ENCODE results near the gene PKMYT1.

PKMYT1 gene

GRCh38 chr16:3023415-3023668 is 43.1 kb upstream of the PKMYT1 start:
- Histone ChIP-seq H3K4me3 (ENCODE audit: low read length) (peak overlapping the region; percentile 97), H3K4me1 (ENCODE audit: control insufficient read depth, insufficient read depth, low read length) (peaks cover 21% of the 10 kb centered on the region), H3K36me3 (ENCODE audit: insufficient read depth, low read length) (peaks cover 29% of the 10 kb centered on the region), H3K4me2 (ENCODE audit: low read length) (peak overlapping the region; percentile 96), H3K9me3 (replicated peaks; ENCODE audit: low read length) (no peaks in the 10 kb centered on the region), H3K27me3 (ENCODE audit: control insufficient read depth, insufficient read depth, low read length) (no peaks in the 10 kb centered on the region), H3K9ac (ENCODE audit: low read depth, low read length) (peak overlapping the region; percentile 100)

- H3K27me3 ChIP-seq (ENCODE audit: control insufficient read depth, insufficient read depth, low read length): no peaks in the 10 kb centered on the region
- peak overlapping the region; percentile 96 for H3K4me2 ChIP-seq (ENCODE audit: low read length)
- H3K9me3 ChIP-seq (replicated peaks; ENCODE audit: low read length): no peaks in the 10 kb centered on the region
- peaks cover 29% of the 10 kb centered on the region for H3K36me3 ChIP-seq (ENCODE audit: insufficient read depth, low read length)
- H3K4me1 ChIP-seq (ENCODE audit: control insufficient read depth, insufficient read depth, low read length): peaks cover 21% of the 10 kb centered on the region
- H3K4me3 ChIP-seq (ENCODE audit: low read length): peak overlapping the region; percentile 97
- H3K9ac ChIP-seq (ENCODE audit: low read depth, low read length): peak overlapping the region; percentile 100
Measured at GRCh38 chr16:3022684-3023414, 42.6 kb upstream of the PKMYT1 start.

- H3K9me3 ChIP-seq (replicated peaks; ENCODE audit: low read length): no peaks in the 10 kb centered on the region
- H3K4me1 ChIP-seq (ENCODE audit: control insufficient read depth, insufficient read depth, low read length): peaks cover 21% of the 10 kb centered on the region
- H3K4me3 ChIP-seq (ENCODE audit: low read length): peak overlapping the region; percentile 97
- H3K9ac ChIP-seq (ENCODE audit: low read depth, low read length): peak overlapping the region; percentile 100
- peaks cover 29% of the 10 kb centered on the region for H3K36me3 ChIP-seq (ENCODE audit: insufficient read depth, low read length)
- H3K27me3 ChIP-seq (ENCODE audit: control insufficient read depth, insufficient read depth, low read length): no peaks in the 10 kb centered on the region
- peak overlapping the region; percentile 96 for H3K4me2 ChIP-seq (ENCODE audit: low read length)
Measured at GRCh38 chr16:3022208-3022683, 42.0 kb upstream of the PKMYT1 start.

- H3K36me3 ChIP-seq (ENCODE audit: insufficient read depth, low read length): peaks cover 26% of the 10 kb centered on the region
- no peaks in the 10 kb centered on the region for H3K9me3 ChIP-seq (replicated peaks; ENCODE audit: low read length)
- H3K27me3 ChIP-seq (ENCODE audit: control insufficient read depth, insufficient read depth, low read length): no peaks in the 10 kb centered on the region
- H3K9ac ChIP-seq (ENCODE audit: low read depth, low read length): peak overlapping the region; percentile 100
- peak overlapping the region; percentile 96 for H3K4me2 ChIP-seq (ENCODE audit: low read length)
- H3K4me3 ChIP-seq (ENCODE audit: low read length): peak overlapping the region; percentile 97
- H3K4me1 ChIP-seq (ENCODE audit: control insufficient read depth, insufficient read depth, low read length): peaks cover 21% of the 10 kb centered on the region
Measured at GRCh38 chr16:3021449-3022207, 41.4 kb upstream of the PKMYT1 start.

- peak overlapping the region; percentile 100 for H3K9ac ChIP-seq (ENCODE audit: low read depth, low read length)
Measured at GRCh38 chr16:3020604-3021448, 40.6 kb upstream of the PKMYT1 start.

GRCh38 chr16:3020247-3020603 is 40.0 kb upstream of the PKMYT1 start, which contains the start of gene TNFRSF12A:
TNFRSF12A (plus strand) TSS chr16:3020368; CDS start chr16:3020398, 30 bp downstream.
- Histone ChIP-seq H3K4me3 (ENCODE audit: low read length) (peak within 1 kb of the TSS; percentile 97), H3K27me3 (ENCODE audit: control insufficient read depth, insufficient read depth, low read length) (no peaks in the 10 kb centered on the region), H3K9me3 (replicated peaks; ENCODE audit: low read length) (no peaks in the 10 kb centered on the region), H3K9ac (ENCODE audit: low read depth, low read length) (peak within 1 kb of the TSS; percentile 100), H3K4me2 (ENCODE audit: low read length) (peak within 1 kb of the TSS; percentile 96), H3K36me3 (ENCODE audit: insufficient read depth, low read length) (peaks cover 20% of the 10 kb centered on the region), H3K4me1 (ENCODE audit: control insufficient read depth, insufficient read depth, low read length) (peaks cover 21% of the 10 kb centered on the region)

More at GRCh38 chr16:3020604-3021448, 40.6 kb upstream of the PKMYT1 start:
- Histone ChIP-seq H3K27me3 (ENCODE audit: control insufficient read depth, insufficient read depth, low read length) (no peaks in the 10 kb centered on the region), H3K9me3 (replicated peaks; ENCODE audit: low read length) (no peaks in the 10 kb centered on the region), H3K4me1 (ENCODE audit: control insufficient read depth, insufficient read depth, low read length) (peaks cover 21% of the 10 kb centered on the region), H3K4me3 (ENCODE audit: low read length) (peak overlapping the region; percentile 97), H3K36me3 (ENCODE audit: insufficient read depth, low read length) (peaks cover 20% of the 10 kb centered on the region), H3K4me2 (ENCODE audit: low read length) (peak overlapping the region; percentile 96)

GRCh38 chr16:3019594-3020246 is 39.5 kb upstream of the PKMYT1 start:
- H3K9ac ChIP-seq (ENCODE audit: low read depth, low read length): peak overlapping the region; percentile 100

GRCh38 chr16:3017794-3018506 is 37.7 kb upstream of the PKMYT1 start, which contains the start of gene CLDN6:
CLDN6 (minus strand) TSS chr16:3018183; CDS start chr16:3016021, 2,162 bp downstream.
- Histone ChIP-seq H3K27me3 (ENCODE audit: control insufficient read depth, insufficient read depth, low read length) (peaks cover 15% of the 10 kb centered on the region), H3K4me3 (ENCODE audit: low read length) (no peak within 1 kb of the TSS), H3K4me1 (ENCODE audit: control insufficient read depth, insufficient read depth, low read length) (peaks cover 12% of the 10 kb centered on the region), H3K9ac (ENCODE audit: low read depth, low read length) (no peak within 1 kb of the TSS), H3K36me3 (ENCODE audit: insufficient read depth, low read length) (peaks cover 20% of the 10 kb centered on the region), H3K4me2 (ENCODE audit: low read length) (no peak within 1 kb of the TSS), H3K9me3 (replicated peaks; ENCODE audit: low read length) (no peaks in the 10 kb centered on the region)

More at GRCh38 chr16:3019594-3020246, 39.5 kb upstream of the PKMYT1 start:
- H3K9me3 ChIP-seq (replicated peaks; ENCODE audit: low read length): no peaks in the 10 kb centered on the region
- H3K4me1 ChIP-seq (ENCODE audit: control insufficient read depth, insufficient read depth, low read length): peaks cover 21% of the 10 kb centered on the region
- H3K27me3 ChIP-seq (ENCODE audit: control insufficient read depth, insufficient read depth, low read length): no peaks in the 10 kb centered on the region
- H3K4me3 ChIP-seq (ENCODE audit: low read length): peak overlapping the region; percentile 97
- peak overlapping the region; percentile 96 for H3K4me2 ChIP-seq (ENCODE audit: low read length)
- H3K36me3 ChIP-seq (ENCODE audit: insufficient read depth, low read length): peaks cover 20% of the 10 kb centered on the region

GRCh38 chr16:3017344-3017743 is 37.1 kb upstream of the PKMYT1 start:
- peaks cover 6% of the 10 kb centered on the region for H3K4me1 ChIP-seq (ENCODE audit: control insufficient read depth, insufficient read depth, low read length)
- no peaks in the 10 kb centered on the region for H3K9me3 ChIP-seq (replicated peaks; ENCODE audit: low read length)
- H3K36me3 ChIP-seq (ENCODE audit: insufficient read depth, low read length): peaks cover 14% of the 10 kb centered on the region
- no peak overlapping the region for H3K4me2 ChIP-seq (ENCODE audit: low read length)
- no peak overlapping the region for H3K4me3 ChIP-seq (ENCODE audit: low read length)
- H3K27me3 ChIP-seq (ENCODE audit: control insufficient read depth, insufficient read depth, low read length): peaks cover 21% of the 10 kb centered on the region
- H3K9ac ChIP-seq (ENCODE audit: low read depth, low read length): no peak overlapping the region

- Histone ChIP-seq H3K36me3 (ENCODE audit: insufficient read depth, low read length) (peaks cover 4% of the 10 kb centered on the region), H3K4me1 (ENCODE audit: control insufficient read depth, insufficient read depth, low read length) (peaks cover 3% of the 10 kb centered on the region), H3K9ac (ENCODE audit: low read depth, low read length) (no peak overlapping the region), H3K9me3 (replicated peaks; ENCODE audit: low read length) (no peaks in the 10 kb centered on the region), H3K4me2 (ENCODE audit: low read length) (no peak overlapping the region), H3K4me3 (ENCODE audit: low read length) (no peak overlapping the region), H3K27me3 (ENCODE audit: control insufficient read depth, insufficient read depth, low read length) (peaks cover 30% of the 10 kb centered on the region)
Measured at GRCh38 chr16:3015865-3016521, 35.7 kb upstream of the PKMYT1 start.

All from skeletal muscle satellite cell (primary cell).